HG02840 (cell line): ENCODE data around the gene MYL7.
"Not testable (repeated sequence)": the region's sequence is repeated elsewhere in the genome, so short reads cannot be mapped to it uniquely, and the experiment has no call there.

ENCODE experiments used
- ATAC-seq: cut with Tn5 transposase; IDR thresholded peaks from one replicate; pipeline ENCODE4 v1.9.1; 2021; ENCODE audit warnings: mild to moderate bottlenecking, moderate library complexity, moderate number of reproducible peaks; ENCODE audit not compliant: unreplicated experiment, low FRiP score

Gene MYL7

DNA sequence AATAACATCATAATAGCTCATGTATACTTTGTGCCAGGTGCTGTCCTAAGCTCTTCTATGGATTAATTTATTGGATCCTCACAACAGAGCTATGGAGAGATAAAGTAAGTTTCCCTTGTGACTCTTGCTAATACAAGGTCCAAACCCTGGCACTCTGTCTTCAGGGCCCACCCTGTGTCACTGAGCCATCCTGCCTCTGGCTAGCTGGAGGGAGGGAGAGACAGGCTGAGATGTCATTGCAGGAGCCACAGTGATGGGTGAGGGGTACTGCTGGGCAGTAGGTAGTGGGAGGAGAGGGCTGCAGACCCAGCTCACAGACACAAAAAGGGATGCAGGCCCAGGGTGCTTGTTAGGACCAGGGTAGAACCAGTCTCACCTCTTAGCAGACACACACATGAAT lies 31.2 kb upstream of the MYL7 start:
- no peak for ATAC-seq

GRCh38 chr7:44171901-44172300 lies 30.8 kb upstream of the MYL7 start:
- ATAC-seq: not testable (repeated sequence)

DNA sequence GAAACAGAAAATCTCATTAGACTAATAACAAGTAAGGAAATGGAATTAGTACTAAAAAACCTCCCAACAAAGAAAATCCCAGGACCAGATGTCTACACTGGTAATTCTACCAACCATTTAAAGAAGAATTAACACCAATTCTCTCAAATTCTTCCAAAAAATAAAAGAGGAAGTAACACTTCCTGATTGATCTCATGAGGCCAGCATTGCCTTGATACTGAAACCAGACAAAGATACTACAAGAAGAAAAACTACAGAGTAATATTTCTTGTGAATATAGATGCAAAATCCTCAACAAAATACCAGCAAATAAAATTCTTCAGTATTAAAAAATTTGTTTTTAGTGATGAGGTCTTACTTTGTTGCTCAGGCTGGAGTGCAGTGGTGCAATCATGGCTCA lies 26.8 kb upstream of the MYL7 start:
- no peak for ATAC-seq

DNA sequence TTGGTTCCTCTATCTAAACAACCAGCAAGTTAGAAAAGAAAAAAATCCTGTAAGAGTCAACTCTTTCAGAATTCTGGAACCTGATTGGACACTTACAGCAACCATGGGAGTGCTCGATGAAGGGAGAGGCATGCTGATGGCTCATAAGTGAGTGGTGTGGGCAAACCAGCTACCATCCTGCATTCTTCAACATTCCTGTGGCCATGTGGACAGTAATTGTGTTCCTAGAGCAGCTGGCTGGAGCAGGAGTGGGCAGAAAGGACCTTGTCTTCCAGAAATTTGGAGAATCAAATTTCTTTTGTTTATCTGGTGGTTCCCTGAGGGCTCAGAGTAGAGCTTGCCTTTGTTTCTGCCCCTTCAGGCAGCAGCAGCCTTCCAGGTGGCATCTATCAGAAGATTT lies 22.5 kb upstream of the MYL7 start:
- ATAC-seq: no peak

DNA sequence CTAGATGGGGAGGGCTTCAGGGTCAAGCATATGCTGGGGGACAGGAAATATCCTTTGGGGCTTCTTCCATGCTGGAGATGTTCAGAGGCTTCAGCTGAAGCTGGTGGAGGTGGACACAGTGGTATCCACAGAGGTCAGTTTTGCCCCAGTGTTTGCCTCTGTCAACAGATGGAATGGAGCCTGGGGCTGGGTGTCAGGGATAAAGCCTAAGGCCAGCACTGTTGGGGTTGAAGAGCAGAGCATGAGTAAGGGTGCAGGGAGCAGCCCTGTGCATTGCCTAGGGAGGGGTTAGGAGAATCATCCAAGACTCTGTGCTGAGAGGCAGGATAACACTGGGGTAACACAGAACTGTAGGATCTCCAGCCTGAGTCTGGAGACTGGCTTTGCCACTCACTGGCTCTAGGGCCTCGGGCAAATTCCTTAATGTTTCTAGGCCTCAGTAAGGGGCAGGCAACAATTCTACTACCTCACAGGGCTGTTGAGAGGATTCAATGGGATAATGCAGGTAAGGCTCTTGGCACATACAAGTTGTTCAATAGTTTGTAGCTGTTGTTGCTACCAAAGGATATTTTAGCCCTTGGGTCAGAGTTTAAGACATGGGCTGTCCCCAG lies 21.8 kb upstream of the MYL7 start:
- ATAC-seq: no peak

DNA sequence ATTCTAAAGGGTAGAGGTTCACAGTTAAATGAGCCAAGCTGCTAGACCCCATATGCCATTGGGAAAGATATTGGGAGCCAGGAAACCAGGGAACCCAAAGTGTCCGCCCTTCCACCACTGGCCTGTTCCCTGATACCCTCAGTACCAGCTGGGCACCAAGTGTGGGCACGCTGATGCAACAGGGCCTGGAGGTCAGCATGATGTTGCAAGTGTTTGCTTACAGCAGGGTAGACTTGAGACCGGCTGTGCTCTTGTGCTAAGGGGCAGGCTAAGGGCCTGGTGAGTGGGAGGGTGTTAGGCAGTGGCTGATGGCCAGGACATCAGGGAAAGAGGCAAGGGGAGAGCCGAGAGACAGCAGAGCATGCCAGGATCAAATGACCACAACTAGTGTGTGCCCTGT lies 21.0 kb upstream of the MYL7 start:
- no peak for ATAC-seq

DNA sequence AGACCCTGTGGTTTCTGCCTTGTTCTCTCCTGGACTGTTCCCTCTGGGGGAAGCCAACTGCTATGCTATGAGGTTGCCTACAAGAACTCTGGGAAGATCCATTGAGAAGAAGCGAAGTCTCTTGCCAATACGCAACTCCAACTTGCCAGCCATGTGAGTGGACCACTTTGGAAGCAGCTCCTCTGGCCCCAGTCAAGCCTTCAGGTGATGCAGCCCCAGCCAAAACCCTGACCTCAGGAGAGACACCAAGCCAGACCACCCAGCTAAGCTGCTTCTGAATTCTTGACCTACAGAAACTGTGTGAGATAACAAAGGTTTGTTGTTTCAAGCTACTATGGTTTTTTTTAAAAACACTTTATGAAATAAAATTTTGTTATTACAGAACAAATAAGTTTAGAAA lies 20.2 kb upstream of the MYL7 start:
- no peak for ATAC-seq

DNA sequence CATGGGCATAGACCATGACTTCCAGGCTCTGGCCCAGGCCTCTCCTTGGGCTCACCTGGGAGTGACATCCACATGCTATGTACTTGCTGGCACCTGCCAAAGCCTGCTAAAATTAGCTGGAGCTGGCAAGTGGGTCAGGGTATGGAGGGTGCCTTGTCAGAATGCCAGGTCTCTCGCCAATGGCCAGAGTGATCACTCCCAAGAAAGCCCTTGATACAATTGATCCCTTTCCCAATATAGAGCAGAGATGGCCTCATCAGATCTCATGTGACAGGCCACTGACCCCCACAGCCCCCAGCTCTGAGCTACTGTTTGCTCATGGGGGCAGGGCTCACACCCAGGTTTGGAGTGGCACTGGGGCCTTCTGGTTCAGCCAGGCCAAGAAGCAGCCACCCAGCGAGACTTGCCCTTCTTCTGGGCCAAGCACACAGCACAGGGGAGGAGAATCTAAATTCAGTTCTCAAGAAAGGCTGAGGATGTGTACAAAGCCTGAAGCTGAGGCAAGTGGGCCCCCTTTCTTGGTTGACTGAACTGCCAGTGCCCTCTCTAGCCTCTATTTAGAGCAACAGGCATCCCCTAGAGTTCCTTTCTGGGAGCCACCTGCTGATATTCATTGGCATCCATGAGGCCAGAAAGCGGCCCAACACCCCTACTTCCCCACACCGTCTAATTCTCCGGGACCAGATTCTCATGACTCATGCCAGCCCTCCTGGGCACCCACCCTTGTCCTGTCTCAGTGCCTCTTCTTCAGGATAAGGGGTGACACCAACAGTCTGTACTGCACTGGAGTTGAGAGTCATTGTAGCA lies 18.9 kb upstream of the MYL7 start:
- ATAC-seq: no peak

DNA sequence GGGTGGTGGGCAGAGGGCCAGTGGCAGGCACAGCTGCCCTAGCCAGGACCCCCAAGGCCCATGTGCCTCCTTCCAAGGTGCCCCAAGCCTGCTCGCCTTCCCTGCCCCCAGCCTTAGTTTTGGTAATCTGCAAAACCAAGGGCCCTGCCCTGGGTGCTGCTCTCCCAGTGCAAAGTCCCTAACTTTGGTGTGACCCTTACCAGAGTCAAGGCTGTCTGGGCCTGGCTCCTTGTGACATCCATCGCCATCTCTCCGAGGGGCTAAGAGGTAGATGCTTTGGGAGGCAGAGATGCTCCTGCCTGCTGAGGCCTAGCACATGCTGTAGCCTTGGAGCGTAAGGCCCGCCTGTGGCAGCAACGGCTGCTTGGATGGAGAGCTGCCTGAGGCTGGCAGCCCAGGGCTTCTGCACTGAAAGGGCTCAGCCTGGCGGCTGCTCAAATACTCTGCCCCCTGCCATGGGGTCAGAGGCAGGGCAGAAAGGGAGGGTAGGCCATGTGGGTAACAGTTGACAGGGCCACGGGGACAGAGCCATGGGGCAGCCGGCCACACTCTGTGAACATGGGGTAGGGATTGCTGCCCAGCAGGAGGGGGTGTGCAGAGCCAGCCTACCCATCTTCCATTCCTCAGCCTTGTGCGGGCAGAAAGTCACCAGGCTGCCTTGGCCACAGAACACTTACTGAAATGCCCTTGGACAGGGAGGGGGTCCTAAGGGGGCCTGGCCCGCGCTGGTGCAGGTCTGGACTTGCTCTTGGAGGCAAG lies 17.9 kb upstream of the MYL7 start:
- no peak for ATAC-seq

GRCh38 chr7:44158096-44158872 lies 17.2 kb upstream of the MYL7 start:
- no peak for ATAC-seq

DNA sequence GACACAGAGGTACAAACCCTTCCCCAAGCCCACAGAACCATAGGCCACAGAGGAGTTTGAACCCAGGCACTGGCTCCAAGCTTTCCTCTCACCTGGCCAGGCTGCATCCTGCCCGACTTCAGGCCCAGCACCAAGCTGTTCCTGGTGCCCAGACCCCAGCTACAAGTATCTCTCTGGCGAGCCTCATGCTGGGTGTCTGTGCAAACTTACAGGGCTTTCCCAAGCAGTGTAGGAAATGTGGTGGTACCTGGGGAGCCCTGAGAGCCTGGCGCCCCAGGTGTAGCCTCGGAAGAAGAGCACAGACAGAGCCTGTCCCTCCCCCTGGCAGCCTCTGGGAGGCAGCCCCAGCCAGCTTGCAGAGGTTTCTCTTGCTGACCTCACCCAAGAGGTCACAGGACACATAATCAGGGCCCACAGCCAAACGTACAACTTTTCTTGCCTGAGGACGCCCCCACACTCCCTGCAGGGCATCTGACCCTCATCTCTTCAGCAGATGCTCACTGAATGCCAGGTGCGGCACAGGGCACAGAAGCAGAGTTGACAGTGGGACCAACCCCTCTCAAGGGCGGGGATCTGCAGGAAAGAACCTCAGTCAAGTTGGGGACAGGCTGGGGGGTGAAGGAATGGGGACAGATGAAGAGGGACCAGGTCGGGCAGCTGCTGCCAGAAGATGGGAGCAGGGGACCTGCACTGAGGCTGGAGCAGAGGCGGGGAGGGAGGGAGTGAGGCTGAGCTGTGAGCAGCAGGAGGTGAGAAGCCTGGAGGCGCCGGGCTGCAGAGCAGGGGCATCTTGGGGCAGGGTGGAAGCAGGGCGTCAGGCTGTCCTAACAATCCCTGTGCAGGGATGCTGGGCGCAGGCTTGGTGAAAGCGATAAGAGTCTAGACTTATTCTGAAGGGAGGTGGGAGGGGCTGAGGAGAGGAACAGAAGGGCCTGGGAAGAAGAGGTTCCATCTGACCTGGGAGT lies 16.3 kb upstream of the MYL7 start:
- ATAC-seq: no peak

- no peak for ATAC-seq
Observed at GRCh38 chr7:44156453-44157010, 15.4 kb upstream of the MYL7 start.

- no peak for ATAC-seq
Observed at GRCh38 chr7:44155191-44156185, 14.4 kb upstream of the MYL7 start.

GRCh38 chr7:44154703-44155102 lies 13.6 kb upstream of the MYL7 start:
- no peak for ATAC-seq

DNA sequence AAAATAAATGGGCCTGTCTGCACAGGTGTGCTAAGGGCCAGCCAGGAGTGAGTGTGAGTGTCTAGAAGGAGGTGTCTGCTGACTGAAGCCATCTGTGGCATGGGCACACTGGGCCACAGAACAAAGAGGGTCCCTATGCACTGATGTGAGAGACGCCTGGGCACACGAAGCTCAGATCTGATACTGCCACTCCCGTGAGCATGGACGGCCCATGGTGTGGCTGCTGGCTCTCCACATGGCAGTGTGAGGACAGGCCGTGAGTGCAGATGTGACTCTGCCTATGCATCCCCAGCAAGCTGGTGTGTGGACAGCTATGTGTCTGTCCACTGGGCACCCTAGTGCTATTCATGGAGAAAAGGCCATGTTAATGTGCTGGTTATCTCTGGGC lies 12.8 kb upstream of the MYL7 start:
- no peak for ATAC-seq

- no peak for ATAC-seq
Observed at GRCh38 chr7:44152971-44153947, 12.1 kb upstream of the MYL7 start.

DNA sequence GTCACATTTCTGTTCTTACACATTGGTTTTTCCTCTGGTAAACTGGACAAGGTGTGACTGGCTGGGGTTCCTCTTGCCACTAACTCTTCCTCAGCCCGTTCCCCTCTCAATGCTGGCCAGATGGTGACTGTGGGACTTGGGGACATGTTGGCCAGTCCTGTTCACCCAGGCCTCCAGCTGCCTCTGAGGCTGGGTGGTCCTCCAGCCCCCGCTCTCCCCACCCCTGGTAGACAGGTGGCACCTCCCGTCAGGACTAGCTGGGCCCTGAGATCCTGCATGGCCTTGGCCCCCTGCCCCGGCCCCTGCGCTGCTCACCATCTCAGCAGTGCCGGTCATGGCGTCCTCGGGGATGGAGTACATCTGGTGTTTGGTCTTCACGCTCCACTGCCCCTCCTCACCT lies 10.8 kb upstream of the MYL7 start:
- no peak for ATAC-seq
